Epithelial cell of proximal tubule (primary cell): ENCODE data around the gene GJD2. TPM values are rescaled to one million over a fixed set of nuclear protein-coding genes. Genes with fewer than 3 reads are reported as not detected.

Experiments used
- DNase-seq: peaks from one replicate; pipeline ENCODE4 v3.0.0-alpha.2; 2011; ENCODE audit warnings: low read depth
- H3K4me3 ChIP-seq: 2 replicates; pipeline ENCODE4 v1.5.1; 2011; ENCODE audit warnings: low read depth, mild to moderate bottlenecking, low read length
- total RNA-seq: library from RNA; depleted of rRNA; stranded (reverse); fragments of >200 nt; gene quantifications from 2 replicates; pipeline ENCODE4 v1.2.3, GENCODE V29; 2015
- TF ChIP-seq, protein P1 (sequence below): conservative IDR thresholded peaks from 2 replicates; pipeline ENCODE4 v1.5.1; 2012; ENCODE audit warnings: low read depth, mild to moderate bottlenecking, low read length

The GJD2 gene
- total RNA-seq, 1 donor from 2014 or later: not detected

DNA sequence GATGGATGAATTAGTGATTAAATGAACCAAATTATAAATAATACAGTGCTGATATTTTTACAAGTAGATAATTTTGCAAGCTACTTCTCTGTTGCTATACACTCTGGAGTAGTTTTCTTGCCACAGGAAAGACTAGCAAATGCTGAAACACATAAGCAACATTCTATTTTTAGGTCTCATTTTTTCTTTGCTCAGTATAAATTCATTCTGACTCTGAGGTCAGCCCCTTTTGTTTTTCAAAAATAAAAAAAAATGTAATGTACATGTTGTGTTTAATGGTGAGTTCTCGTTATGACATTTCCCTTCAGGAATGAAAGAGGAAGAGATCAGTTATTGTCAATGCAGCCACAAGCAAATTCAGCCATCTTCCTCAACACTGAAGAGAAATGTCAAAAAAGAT is 24.9 kb downstream of the GJD2 start:
- TF ChIP-seq, protein P1, sequence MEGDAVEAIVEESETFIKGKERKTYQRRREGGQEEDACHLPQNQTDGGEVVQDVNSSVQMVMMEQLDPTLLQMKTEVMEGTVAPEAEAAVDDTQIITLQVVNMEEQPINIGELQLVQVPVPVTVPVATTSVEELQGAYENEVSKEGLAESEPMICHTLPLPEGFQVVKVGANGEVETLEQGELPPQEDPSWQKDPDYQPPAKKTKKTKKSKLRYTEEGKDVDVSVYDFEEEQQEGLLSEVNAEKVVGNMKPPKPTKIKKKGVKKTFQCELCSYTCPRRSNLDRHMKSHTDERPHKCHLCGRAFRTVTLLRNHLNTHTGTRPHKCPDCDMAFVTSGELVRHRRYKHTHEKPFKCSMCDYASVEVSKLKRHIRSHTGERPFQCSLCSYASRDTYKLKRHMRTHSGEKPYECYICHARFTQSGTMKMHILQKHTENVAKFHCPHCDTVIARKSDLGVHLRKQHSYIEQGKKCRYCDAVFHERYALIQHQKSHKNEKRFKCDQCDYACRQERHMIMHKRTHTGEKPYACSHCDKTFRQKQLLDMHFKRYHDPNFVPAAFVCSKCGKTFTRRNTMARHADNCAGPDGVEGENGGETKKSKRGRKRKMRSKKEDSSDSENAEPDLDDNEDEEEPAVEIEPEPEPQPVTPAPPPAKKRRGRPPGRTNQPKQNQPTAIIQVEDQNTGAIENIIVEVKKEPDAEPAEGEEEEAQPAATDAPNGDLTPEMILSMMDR: no peak
- no peak overlapping the region for H3K4me3 ChIP-seq
- no peak for DNase-seq

DNA sequence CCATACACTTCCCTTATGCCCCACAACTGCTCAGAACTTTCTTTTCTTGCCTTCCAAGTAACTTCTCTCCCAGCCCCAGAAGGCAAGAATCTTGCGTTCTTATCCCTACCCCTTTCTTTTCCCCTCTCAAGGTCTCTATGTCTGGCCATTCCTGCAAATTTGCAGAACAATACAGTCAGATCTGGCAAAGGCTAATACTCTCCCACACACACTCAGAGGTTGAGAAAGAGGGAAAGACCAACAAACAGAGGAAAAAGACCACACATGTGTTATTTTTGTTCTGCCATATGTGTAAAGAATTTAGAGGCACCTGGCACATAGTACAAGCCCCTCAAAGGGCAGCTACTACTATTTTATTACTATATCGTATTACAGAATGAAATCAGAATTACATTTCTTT is 25.7 kb downstream of the GJD2 start:
- TF ChIP-seq, protein P1: no peak
- DNase-seq: no peak
- H3K4me3 ChIP-seq: no peak overlapping the region

DNA sequence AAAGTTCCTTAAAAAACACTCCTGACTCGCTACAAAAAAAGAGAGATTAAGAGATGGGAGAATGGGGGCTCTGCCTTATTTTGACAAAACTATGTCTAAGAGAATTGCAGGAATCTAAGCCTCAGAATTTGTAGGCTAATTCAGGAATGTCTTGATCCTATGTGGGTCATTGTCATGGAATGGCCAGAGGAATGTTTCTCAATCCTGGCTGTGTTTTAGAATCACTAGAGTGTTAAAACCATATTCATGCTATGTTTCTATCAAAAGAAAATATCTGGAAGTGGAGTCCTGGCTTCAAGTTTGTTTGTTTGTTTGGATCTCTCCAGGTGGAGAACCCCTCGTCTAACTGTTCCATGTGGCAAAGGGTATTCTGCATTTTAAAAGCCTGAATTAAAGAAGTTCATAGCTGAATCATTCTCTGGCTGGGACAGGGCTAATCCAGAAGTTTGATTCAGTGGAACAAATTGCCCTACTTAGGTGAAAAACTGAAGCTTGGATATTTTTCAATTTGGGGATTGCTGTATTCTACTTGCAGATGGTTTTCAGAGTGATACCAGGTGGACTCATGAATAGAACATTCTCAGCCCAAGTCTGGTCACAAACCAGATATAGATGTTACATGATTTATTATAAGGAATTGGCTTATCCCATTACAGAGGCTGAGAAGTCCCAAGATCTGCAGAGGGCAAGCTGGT is 28.2 kb downstream of the GJD2 start:
- TF ChIP-seq, protein P1: no peak
- DNase-seq: peak; percentile 23
- no peak overlapping the region for H3K4me3 ChIP-seq

DNA sequence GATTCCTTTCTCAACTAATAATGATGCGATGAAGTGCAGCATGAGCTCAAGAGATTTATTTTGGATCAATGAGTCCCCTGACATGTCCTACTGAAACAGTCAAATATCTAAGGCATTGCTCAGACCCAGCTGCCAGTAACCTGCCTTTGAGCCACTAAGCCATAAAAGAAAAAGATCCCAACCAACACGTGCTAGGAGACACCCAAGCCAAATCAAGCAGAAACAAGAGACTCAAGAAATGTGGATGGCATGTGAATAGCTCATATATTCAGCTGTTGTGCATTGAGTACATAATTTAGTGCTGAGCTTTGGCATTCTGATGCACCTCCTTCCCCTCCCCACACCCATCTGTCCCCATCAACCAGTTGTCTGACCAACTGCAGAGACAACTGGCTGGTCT is 29.2 kb downstream of the GJD2 start:
- no peak overlapping the region for H3K4me3 ChIP-seq
- TF ChIP-seq, protein P1: no peak

DNA sequence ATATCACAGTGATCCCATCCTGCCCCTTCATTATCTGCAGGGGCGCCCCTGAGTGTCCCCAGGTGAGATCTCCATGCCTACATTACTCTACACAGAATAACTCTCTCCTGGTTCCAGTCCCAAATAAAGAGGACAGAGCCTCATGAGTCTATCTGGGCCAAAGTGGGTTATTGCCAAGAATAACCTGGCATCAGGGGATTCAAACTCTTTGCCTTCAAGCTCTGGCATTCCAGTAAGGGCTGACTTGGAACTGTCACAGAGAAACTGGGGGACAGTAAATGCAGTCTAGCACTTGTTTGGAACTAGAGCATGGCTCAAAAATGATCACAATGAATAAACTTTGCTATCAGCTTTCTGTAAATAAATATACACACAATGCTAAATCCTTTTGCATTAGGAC is 30.3 kb downstream of the GJD2 start:
- DNase-seq: no peak
- TF ChIP-seq, protein P1: no peak
- no peak overlapping the region for H3K4me3 ChIP-seq

More for the DNA sequence above, 29.2 kb downstream of the GJD2 start:
- no peak for DNase-seq

DNA sequence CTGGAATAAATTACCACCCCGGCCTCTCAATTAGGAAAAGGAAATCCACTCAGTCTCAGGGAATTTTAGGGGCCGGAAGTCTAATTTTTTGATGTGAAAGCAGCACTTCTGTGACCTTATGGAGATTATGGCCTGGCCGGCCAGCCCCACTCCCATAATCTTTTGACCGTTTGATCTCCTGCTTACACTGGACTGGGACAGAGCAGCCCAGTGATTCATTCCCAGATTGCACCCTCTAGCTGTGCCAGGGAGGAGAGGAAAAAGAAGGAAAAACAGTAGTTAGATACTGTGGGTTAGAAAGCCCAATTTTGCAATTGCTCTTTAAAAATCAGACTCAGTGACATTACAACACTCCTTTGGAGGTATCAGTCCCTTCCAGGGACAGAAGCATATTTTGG is 32.4 kb downstream of the GJD2 start:
- no peak for DNase-seq
- TF ChIP-seq, protein P1: peak; percentile 35
- H3K4me3 ChIP-seq: peak overlapping the region; percentile 26

DNA sequence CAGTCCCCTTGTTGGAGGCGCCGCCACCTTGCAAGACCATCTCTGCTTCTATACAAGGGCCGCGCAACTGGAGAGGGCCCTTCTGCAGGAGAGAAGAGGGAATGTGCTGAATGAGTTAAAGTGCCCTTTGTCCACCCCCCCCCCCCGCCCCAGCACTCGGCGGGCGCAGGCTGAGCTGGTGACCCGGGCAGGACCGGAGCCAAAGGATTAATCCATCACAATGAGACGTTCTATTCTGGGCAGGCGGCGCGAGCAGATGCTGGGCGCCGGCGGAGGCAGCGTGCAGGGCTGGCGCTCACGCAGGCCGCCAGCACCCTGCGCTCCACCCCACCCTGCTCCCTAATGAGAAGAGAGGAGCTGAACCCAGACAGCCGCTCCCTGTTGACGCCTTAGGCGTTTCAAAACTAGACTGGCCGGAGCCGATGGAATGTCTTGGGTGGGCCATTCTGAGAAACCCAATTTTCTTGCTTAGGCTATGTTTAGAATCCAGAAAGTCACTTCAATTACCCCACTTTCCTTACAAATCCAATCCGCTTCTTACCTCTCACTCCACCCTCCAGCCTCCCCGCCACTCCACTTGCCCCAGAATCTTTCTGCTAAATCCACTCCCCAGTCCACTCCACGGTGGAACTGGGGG is 32.9 kb downstream of the GJD2 start:
- peak overlapping the region; percentile 26 for H3K4me3 ChIP-seq
- DNase-seq: no peak
- TF ChIP-seq, protein P1: no peak
